GM18499 (cell line): ENCODE data around the gene SPSB1.
"Not testable (repeated sequence)": the region's sequence is repeated elsewhere in the genome, so short reads cannot be mapped to it uniquely, and the experiment has no call there.

ENCODE experiments used
- ATAC-seq: cut with Tn5 transposase; IDR thresholded peaks from one replicate; pipeline ENCODE4 v1.9.1; 2021; ENCODE audit warnings: moderate number of reproducible peaks; ENCODE audit not compliant: insufficient read depth, unreplicated experiment

The SPSB1 gene

GRCh38 chr1:9384128-9384527 lies 91.4 kb downstream of the SPSB1 start:
- ATAC-seq, result no peak

GRCh38 chr1:9384751-9385245 lies 92.1 kb downstream of the SPSB1 start:
- ATAC-seq, result no peak

- ATAC-seq, result not testable (repeated sequence)
These were observed 92.7 kb downstream of the SPSB1 start for GRCh38 chr1:9385392-9385791.

DNA sequence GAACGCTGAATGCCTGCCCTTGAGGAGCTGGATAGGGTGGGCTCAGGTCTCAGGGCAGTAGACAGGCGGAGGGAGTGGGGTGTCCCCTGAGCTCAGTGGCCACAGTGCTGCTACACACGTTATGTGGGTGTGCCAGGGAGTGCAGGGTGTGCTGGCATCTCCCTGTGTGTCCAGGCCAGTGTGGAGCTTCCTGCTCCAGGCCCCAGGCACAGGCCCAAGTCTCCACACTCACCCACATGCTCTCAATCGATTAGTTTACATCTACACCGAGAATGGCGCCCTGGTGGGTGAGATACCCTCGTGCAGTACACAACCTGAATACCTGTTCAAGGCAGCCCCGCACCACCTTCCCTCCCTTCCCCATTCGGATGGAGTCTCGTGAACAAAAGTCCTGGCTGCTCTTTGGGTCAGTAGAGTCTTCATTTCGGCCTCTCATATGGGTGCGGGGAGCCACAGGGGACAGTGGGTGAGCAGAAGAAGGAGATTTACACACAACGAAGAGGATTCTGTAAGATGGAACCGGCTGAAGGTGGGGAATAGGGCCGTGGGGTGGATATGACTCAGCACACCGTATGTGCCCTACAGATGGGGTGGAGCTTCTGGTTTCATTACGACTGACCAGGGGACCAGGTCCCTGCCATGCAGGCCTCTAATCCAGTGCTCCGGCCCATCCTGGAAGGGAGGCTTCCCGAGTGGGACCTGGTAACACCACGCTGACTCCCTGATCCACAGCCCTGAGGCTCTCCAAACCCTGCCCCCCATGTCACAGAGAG lies 93.3 kb downstream of the SPSB1 start:
- no peak for ATAC-seq

- ATAC-seq, result no peak
These were observed 95.9 kb downstream of the SPSB1 start for GRCh38 chr1:9388335-9389180.

- no peak for ATAC-seq
These were observed 97.3 kb downstream of the SPSB1 start for GRCh38 chr1:9389968-9390367.

DNA sequence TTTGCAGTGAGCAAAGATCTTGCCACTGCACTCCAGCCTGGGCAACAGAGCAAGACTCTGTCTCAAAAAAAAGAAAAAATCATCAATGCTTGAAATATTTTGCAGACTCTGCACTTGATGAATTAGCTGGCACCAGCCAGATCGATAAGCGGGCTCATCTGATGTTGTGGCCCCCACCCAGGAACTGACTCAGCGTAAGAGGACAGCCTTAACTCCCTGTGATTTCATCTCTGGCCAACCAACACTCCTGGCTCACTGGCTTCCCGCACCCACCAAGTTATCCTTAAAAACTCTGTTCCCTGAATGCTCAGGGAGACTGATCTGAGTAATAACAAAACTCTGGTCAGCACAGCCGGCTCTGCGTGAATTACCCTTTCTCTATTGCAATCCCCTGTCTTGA lies 98.9 kb downstream of the SPSB1 start:
- ATAC-seq, result no peak

- ATAC-seq, result no peak
These were observed 101.3 kb downstream of the SPSB1 start for GRCh38 chr1:9394010-9394409.

GRCh38 chr1:9395018-9395417 lies 102.3 kb downstream of the SPSB1 start:
- no peak for ATAC-seq

- ATAC-seq, result no peak
These were observed 104.4 kb downstream of the SPSB1 start for GRCh38 chr1:9397047-9397446.

GRCh38 chr1:9397997-9398526 lies 105.4 kb downstream of the SPSB1 start:
- ATAC-seq, result no peak

GRCh38 chr1:9399510-9400424 lies 107.1 kb downstream of the SPSB1 start:
- ATAC-seq, result no peak

GRCh38 chr1:9400425-9401079 lies 107.9 kb downstream of the SPSB1 start:
- ATAC-seq, result no peak

DNA sequence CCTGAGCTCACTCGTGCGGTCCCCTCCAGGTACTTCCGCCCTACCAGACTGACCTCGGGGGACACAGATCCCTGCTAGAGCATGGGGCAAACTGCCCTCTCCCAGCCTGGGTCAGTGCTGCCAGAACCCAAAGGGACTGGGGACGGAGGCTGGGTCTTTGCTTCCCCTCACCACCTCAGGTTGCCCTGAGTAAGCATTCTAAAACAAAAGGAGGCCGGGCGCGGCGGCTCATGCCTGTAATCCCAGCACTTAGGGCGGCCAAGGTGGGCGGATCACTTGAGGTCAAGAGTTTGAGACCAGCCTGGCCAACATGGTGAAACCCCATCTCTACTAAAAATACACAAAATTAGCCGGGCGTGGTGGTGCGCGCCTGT lies 108.4 kb downstream of the SPSB1 start:
- ATAC-seq, result no peak

GRCh38 chr1:9402256-9402616 lies 109.5 kb downstream of the SPSB1 start:
- ATAC-seq, result no peak

- ATAC-seq, result no peak
These were observed 110.1 kb downstream of the SPSB1 start for GRCh38 chr1:9402717-9403225.

DNA sequence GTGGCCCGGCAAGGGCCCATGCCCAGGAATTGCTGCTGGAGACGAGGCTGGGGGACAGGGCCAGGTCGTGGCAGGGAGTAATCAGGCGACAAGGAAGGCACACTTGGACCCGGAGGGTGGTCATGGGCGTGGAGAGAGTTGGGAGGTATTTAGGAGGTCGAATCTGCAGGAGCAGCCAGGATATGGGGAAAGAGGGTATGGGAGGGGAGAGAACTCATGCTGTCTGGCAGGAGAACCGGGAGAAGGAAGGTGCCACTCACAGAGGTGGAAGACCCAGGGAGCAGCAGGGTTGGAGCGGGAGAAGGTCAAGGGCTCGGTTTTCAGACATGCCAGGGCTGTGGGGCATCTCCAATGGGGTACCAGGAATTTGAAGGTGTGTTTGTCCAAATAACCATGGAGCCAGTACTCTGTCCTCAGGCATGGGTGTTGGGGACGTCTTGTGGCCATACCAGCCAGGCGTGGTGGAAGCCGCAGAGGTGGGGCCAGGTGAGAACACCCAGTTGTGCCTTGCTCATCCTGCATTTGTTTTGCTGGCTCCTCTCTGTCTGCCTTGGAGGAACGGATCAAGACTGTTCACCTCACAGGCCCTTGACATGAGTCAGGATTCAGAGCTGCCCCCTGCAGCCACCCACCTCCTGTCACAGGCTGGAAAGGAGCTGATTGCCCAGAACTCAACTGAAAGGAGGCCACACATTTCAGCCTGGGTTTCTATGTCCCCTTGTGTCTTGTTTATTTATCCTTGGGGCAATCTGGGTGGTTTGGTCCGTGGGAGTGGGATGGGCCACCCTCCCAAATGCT lies 111.6 kb downstream of the SPSB1 start:
- no peak for ATAC-seq

GRCh38 chr1:9406111-9406510 lies 113.4 kb downstream of the SPSB1 start:
- ATAC-seq, result no peak
